Activated naive CD4-positive, alpha-beta T cell treated with anti-CD3 and anti-CD28 coated beads, Interleukin-2, amount 50 U/mL, for 24 hours (primary cell): Measurements from ENCODE around the gene TULP4.
A peak's percentile ranks its signal among the peaks of the same experiment; 100 is the strongest.
"Not testable (repeated sequence)": the region's sequence is repeated elsewhere in the genome, so short reads cannot be mapped to it uniquely, and the experiment has no call there.

Source experiments
- H3K27ac Mint-ChIP-seq: one replicate; pipeline ENCODE4 v1.8.0; 2021; ENCODE audit warnings: mild to moderate bottlenecking, mixed read lengths
- H3K27me3 Mint-ChIP-seq: one replicate; pipeline ENCODE4 v1.8.0; 2021; ENCODE audit warnings: mixed read lengths
- H3K36me3 Mint-ChIP-seq: one replicate; pipeline ENCODE4 v1.8.0; 2021; ENCODE audit warnings: mixed read lengths
- H3K4me1 Mint-ChIP-seq: one replicate; pipeline ENCODE4 v1.8.0; 2021; ENCODE audit warnings: mixed read lengths
- H3K4me3 Mint-ChIP-seq: one replicate; pipeline ENCODE4 v1.8.0; 2021; ENCODE audit warnings: mild to moderate bottlenecking, mixed read lengths
- H3K9me3 Mint-ChIP-seq: one replicate; pipeline ENCODE4 v1.8.0; 2021; ENCODE audit warnings: mixed read lengths

TULP4 gene

DNA sequence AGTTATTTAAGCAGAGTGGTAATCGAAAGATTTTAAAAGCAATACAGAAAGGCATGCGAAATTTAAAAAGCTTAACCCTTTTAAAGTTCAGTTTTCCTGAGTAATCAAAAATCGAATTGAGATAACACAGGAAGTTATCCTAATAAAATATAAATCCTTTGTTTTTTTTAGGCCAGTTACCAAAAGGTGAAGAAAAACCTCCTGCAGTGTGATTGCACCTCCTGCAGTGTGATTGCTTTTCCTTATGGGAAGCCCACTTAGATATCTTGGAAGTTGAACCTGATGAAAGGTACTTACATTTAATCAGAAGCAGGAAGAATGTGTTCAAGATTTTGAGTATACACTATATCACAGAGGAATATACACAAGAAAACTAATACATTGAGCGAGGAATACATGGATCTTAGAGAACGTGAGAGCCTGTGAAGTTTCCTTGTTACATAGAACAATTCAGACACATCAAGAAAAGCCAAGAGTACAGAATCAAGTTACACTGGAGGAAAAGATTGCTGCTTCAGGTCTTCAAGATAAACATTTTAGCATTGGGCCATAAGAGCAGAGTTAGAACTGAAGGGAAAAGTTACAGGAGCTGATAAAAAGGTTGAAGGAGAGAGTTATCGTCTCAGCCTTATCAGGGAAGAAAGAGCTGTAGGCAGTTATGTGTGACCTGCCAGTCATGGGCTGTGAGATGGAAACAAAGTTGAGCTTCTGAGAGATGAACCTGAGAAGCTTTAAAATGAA is 240.0 kb downstream of the TULP4 start:
- Mint-ChIP-seq H3K9me3 (no peaks in the 10 kb centered on the region), H3K27me3 (no peaks in the 10 kb centered on the region)

DNA sequence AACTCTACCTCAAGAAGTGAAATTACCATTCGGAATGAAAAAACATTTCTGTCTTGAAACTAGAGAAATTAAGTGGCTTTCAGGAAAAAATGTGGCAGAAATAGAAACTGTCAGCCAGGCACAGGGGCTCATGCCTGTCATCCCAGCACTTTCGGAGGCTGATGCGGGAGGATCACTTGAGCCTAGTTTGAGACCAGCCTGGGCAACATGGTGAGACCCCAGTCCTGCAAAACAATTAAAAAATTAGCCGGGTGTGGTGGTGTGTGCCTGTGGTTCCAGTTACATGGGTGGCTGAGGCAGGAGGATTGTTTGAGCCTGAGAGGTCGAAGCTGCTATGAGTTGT is 240.5 kb downstream of the TULP4 start:
- no peaks in the 10 kb centered on the region for H3K9me3 Mint-ChIP-seq
- H3K36me3 Mint-ChIP-seq, result no peaks in the 10 kb centered on the region

More for the DNA sequence above, 240.0 kb downstream of the TULP4 start:
- no peak overlapping the region for H3K27ac Mint-ChIP-seq
- no peaks in the 10 kb centered on the region for H3K4me1 Mint-ChIP-seq
- H3K4me3 Mint-ChIP-seq, result no peak overlapping the region
- H3K36me3 Mint-ChIP-seq, result no peaks in the 10 kb centered on the region

DNA sequence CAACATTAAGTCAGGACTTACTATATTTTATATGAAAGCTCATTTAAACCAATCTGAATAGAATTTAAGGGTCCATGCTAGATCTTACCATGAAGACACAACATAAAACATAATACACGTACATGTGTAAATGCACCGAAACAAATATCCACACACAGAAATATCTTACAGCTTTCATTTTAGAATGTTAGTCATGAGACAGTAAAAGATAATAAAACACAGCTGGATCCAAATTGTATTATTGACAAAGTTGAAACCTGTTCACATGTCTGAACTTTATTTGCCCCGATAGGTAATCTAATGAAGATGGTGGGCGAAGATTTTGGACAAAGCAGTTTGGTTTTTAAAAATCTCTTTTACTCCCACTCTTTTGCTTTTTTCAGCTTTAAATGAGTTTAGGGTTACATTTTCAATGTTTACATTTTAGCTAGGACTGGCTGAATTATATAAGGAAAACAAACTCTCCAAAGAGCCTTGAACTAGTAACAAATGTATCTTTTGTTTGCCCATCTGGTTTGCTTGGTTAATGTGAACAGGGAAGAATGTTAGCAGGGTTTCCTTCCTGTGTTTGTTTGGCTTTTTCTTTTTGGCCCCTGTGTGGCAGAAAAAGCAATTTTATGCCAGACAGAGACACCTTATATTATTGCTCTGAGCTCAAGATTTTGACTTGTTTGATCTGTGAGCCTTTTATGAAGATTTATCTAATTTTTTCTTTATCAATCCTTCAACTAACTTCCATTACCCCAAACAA is 242.5 kb downstream of the TULP4 start:
- Mint-ChIP-seq H3K4me3 (no peak overlapping the region), H3K27ac (no peak overlapping the region), H3K36me3 (no peaks in the 10 kb centered on the region), H3K27me3 (no peaks in the 10 kb centered on the region), H3K4me1 (no peaks in the 10 kb centered on the region), H3K9me3 (no peaks in the 10 kb centered on the region)

More for the DNA sequence above, 240.5 kb downstream of the TULP4 start:
- H3K4me1 Mint-ChIP-seq, result no peaks in the 10 kb centered on the region
- H3K4me3 Mint-ChIP-seq, result no peak overlapping the region
- no peaks in the 10 kb centered on the region for H3K27me3 Mint-ChIP-seq
- no peak overlapping the region for H3K27ac Mint-ChIP-seq

DNA sequence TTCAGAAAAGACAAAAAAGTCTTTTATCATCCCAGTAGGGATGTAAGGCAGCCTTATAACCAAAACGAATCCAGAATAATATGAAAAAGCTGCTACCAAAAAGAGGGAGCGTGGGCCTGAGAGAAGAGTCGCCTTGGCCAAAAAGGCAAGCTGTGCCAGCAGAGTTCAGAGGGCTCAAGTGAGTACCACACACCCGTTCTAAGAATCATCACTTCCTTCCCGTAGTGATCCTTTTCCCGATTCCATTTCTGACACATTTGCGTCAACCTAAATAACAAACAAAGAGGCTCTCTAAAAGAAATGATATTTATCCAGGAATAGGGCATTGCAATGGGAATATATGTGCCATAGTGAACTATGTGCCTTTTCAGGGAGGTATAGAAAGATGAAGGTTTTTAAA is 243.8 kb downstream of the TULP4 start:
- H3K36me3 Mint-ChIP-seq, result no peaks in the 10 kb centered on the region
- H3K4me1 Mint-ChIP-seq, result peaks cover 2% of the 10 kb centered on the region
- no peak overlapping the region for H3K4me3 Mint-ChIP-seq
- H3K9me3 Mint-ChIP-seq, result no peaks in the 10 kb centered on the region
- no peaks in the 10 kb centered on the region for H3K27me3 Mint-ChIP-seq
- no peak overlapping the region for H3K27ac Mint-ChIP-seq

DNA sequence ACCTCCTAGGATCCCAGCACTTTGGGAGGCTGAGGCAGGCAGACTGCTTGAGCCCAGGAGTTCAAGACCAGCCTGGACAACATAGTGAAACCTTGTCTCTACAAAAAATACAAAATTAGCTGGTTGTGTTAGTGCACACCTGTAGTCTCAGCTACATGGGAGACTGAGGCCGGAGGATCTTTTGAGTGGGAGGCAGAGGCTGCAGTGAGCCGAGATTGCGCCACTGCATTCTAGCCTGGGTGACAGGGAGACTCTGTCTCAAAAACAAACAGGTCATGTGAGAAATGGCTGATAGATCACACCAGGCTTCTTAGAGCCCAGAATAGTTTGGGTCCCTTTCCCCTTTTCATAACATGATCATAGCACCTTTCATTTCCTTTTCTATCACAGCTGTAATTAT is 244.8 kb downstream of the TULP4 start:
- H3K27me3 Mint-ChIP-seq, H3K9me3 Mint-ChIP-seq, H3K27ac Mint-ChIP-seq, H3K36me3 Mint-ChIP-seq, H3K4me3 Mint-ChIP-seq: not testable (repeated sequence)
- H3K4me1 Mint-ChIP-seq, result peaks cover 12% of the 10 kb centered on the region

DNA sequence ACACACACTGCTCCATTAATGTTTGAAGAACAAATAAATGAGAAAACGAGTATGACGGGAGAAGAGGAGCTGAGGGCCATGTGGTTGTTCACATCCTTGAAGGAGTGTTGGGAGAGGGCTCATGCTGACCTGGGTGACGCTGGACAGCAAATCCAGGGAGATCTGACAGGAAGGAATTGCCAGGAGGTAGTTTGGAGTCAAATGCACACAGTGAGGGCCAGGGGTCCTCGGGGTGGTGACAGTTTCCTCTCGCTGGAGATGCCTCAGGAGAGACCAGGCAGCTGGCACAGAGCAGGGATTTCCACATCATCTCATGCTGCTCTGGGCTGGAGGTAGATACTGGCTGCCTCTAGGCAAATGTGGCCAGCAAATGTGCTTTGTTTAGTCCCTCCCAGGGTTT is 245.7 kb downstream of the TULP4 start:
- Mint-ChIP-seq H3K9me3 (no peaks in the 10 kb centered on the region), H3K27ac (no peak overlapping the region), H3K4me3 (peak overlapping the region; percentile 38), H3K27me3 (no peaks in the 10 kb centered on the region), H3K36me3 (no peaks in the 10 kb centered on the region), H3K4me1 (peaks cover 20% of the 10 kb centered on the region)

DNA sequence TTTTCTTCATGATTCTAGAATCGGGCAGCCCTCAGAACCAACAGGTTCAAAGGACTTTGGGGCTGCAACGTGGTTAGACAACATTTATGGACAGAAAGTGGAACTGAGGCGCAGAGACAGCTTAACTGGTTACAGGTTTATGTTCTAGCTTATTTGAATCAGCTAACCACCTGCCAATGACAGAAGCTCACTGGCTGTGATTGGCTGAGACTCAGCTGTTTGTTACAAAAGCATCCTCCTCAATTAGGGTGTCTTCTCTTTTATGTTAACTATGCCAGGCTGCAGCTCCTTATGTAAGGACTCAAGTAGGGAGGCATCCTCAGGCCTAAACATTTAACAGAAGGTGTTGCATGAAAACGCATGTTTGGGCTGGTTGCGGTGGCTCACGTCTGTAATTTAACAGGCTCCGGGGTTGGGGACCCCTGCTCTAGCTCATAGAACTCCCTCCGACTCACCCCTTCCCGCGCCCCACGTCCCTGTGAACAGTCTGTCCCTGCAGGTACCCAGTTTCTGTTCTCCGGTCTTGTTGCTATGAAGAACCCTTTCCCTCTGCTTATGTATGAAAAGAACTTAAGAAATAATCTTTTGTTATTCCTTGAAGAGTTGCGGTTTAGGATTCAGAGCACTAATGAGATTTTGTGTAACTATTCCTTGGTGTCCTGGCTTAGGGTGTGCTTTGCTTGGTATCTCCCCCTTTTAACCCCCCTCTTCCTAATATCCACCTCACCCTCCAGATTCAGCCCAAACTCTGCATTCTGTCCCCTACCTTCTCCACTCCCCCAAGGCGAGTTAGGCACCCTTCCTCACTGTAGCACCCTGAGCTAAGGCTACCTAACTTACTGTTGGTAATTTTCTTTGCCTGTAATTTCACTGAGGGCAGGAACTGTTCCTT is 246.4 kb downstream of the TULP4 start:
- Mint-ChIP-seq H3K4me1 (peaks cover 22% of the 10 kb centered on the region), H3K36me3 (no peaks in the 10 kb centered on the region), H3K9me3 (no peaks in the 10 kb centered on the region), H3K4me3 (peak overlapping the region; percentile 73), H3K27ac (peak overlapping the region; percentile 66), H3K27me3 (no peaks in the 10 kb centered on the region)

DNA sequence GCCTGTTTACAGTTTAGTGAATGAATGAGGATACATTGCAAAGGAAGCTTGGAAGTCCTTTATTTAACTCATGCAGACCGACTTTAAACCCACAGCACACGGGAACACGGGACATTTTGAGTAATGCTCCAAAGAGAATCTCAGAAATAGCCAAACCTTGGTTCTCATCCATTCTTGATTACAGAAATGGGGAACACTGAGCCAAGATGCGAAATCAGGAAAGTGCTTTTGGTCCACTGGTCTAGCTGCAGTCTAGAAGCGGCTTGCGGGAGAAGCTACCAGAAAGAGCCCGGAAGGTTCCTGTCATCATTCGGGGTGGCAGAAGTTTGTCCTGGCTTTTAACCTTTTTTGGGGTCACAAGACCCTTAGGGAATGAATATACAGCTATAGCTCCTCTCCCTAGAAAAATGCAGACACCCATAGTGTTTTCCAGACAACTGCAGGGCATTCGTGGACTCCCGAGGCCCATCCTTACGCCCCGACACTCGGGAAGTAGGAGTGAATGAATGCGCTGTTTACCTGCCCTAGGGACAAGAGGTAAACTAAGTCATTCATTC is 247.2 kb downstream of the TULP4 start:
- peak overlapping the region; percentile 73 for H3K4me3 Mint-ChIP-seq
- H3K27me3 Mint-ChIP-seq, result no peaks in the 10 kb centered on the region
- peak overlapping the region; percentile 66 for H3K27ac Mint-ChIP-seq
- no peaks in the 10 kb centered on the region for H3K9me3 Mint-ChIP-seq
- H3K36me3 Mint-ChIP-seq, result no peaks in the 10 kb centered on the region
- H3K4me1 Mint-ChIP-seq, result peaks cover 27% of the 10 kb centered on the region

DNA sequence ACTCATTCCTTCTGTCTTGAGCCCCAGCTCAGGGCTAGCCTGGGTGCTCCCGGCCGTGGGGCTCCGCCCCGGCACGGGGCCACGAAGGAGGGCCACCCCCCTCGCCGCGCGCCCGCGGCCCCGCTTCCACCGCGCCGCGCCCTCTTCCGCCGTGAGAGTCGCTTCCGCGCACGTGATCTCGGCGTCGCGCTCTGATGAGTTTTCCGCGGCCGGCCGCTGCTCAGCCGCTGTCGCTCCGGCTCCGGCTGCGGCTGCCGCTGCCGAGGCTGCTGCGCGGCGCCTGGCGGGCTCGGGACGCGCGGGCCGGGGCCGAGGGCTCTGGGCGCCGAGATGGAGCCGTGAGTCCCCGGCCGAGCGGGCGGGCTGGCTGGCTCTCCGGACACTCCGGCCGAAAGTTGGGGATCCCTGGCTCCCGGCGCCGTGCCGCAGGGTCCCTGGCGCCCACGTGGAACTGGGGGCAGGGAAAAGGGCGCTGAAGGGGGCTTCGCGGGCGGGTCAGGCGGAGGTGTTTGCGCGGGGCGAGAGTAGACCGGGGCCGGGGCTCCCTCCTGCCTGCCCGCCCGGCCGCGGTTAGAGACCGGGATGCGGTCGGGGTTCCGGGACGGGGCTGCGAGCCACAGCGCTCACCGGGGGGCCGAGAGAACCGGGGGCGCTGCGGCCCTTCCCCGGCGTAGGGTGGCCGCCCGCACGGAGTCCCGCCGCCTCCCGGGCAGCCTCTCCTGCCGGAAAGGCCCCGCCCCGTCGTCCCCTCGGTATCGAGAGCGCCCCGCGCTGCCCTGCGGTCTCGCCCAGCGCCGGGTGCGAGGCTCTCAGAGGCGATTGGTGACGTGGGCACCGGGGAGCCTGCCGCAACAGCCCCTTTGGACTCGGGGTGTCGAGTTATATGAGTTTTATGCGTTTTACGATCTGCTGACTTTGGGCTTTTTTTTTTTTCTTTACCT is 247.9 kb downstream of the TULP4 start, which contains the start of gene TMEM181:
Gene TMEM181 (plus strand): TSS at position 197 of the 941 bp plus-strand sequence. CDS start 134 bp downstream, at position 331.
- no peaks in the 10 kb centered on the region for H3K9me3 Mint-ChIP-seq
- H3K4me3 Mint-ChIP-seq, result peak within 1 kb of the TSS; percentile 96
- no peaks in the 10 kb centered on the region for H3K27me3 Mint-ChIP-seq
- H3K36me3 Mint-ChIP-seq, result no peaks in the 10 kb centered on the region
- H3K27ac Mint-ChIP-seq, result peak within 1 kb of the TSS; percentile 93
- H3K4me1 Mint-ChIP-seq, result peaks cover 34% of the 10 kb centered on the region

DNA sequence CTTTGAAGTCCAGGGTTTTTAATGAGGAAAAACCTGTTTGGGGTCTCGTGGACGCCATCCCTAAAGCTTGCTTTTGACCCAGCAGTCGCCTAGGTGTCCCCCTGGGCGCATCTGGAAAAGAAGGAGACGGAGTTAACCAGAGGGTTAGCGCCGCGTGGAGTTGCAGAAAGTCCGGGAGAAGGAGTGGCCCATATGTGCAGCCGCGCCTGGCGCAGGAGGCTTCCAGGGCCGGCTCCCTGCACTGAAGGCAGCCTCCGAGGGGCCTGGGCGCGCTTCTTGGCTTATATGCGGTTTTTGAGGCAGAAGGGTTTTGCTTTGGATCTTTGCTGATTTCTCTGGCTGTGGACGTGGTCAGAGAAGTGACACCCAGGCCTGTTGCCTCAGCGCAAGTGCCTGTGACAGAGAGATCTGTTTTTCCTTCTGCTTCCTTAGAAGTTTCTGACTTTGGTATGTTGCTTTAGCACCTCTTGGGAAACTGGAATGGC is 248.6 kb downstream of the TULP4 start:
- Mint-ChIP-seq H3K4me3 (peak overlapping the region; percentile 96), H3K27ac (peak overlapping the region; percentile 93), H3K4me1 (peaks cover 41% of the 10 kb centered on the region), H3K9me3 (no peaks in the 10 kb centered on the region), H3K36me3 (no peaks in the 10 kb centered on the region), H3K27me3 (no peaks in the 10 kb centered on the region)
